H9 (cell line): ENCODE data around the gene UNC5A. TPM values are rescaled to one million over a fixed set of nuclear protein-coding genes. Genes with fewer than 3 reads are reported as not detected.

Source experiments
- DNase-seq: peaks from one replicate; pipeline ENCODE4 v3.0.0-alpha.2; 2017
- H2AFZ ChIP-seq: one replicate; pipeline ENCODE4 v1.6.1; 2013; ENCODE audit warnings: mild to moderate bottlenecking, low read length, control low read depth, moderate library complexity
- H2AK5ac ChIP-seq: 2 replicates; pipeline ENCODE4 v1.6.1; 2013; ENCODE audit warnings: low read length, control low read depth, mixed read lengths; ENCODE audit not compliant: insufficient read length
- H2BK120ac ChIP-seq: one replicate; pipeline ENCODE4 v1.6.1; 2013; ENCODE audit warnings: low read depth, mild to moderate bottlenecking, low read length, control low read depth, inconsistent platforms; ENCODE audit not compliant: poor library complexity, severe bottlenecking
- H2BK12ac ChIP-seq: 2 replicates; pipeline ENCODE4 v1.6.1; 2013; ENCODE audit warnings: low read length, control low read depth, mixed read lengths, low read depth; ENCODE audit not compliant: insufficient read length
- H2BK15ac ChIP-seq: 2 replicates; pipeline ENCODE4 v1.6.1; 2013; ENCODE audit warnings: low read depth, low read length, control low read depth
- H2BK20ac ChIP-seq: one replicate; pipeline ENCODE4 v1.6.1; 2013; ENCODE audit warnings: low read depth, mild to moderate bottlenecking, low read length, control low read depth, inconsistent platforms; ENCODE audit not compliant: poor library complexity, severe bottlenecking
- H2BK5ac ChIP-seq: 2 replicates; pipeline ENCODE4 v1.6.1; 2013; ENCODE audit warnings: low read length, control low read depth, mixed read lengths; ENCODE audit not compliant: insufficient read length
- H3K14ac ChIP-seq: 2 replicates; pipeline ENCODE4 v1.6.1; 2013; ENCODE audit warnings: low read length, control low read depth; ENCODE audit not compliant: insufficient read depth
- H3K18ac ChIP-seq: 2 replicates; pipeline ENCODE4 v1.6.1; 2013; ENCODE audit warnings: low read depth, mild to moderate bottlenecking, mixed read lengths, low read length, control low read depth; ENCODE audit not compliant: insufficient read length
- H3K23ac ChIP-seq: 2 replicates; pipeline ENCODE4 v1.6.1; 2013; ENCODE audit warnings: low read length, control low read depth, mixed read lengths, low read depth; ENCODE audit not compliant: insufficient read length
- H3K23me2 ChIP-seq: 2 replicates; pipeline ENCODE4 v1.6.1; 2013; ENCODE audit warnings: low read depth, mild to moderate bottlenecking, mixed read lengths, low read length, control low read depth; ENCODE audit not compliant: insufficient read length, poor library complexity, severe bottlenecking
- H3K27ac ChIP-seq: 2 replicates; pipeline ENCODE4 v1.5.1; 2013; ENCODE audit warnings: low read length, control low read depth, mixed read lengths, low read depth; ENCODE audit not compliant: insufficient read length
- H3K27me3 ChIP-seq: 2 replicates; pipeline ENCODE4 v1.6.1; 2013; ENCODE audit warnings: low read length, control low read depth, inconsistent platforms; ENCODE audit not compliant: insufficient read depth
- H3K4ac ChIP-seq: 2 replicates; pipeline ENCODE4 v1.6.1; 2013; ENCODE audit warnings: low read depth, mild to moderate bottlenecking, control low read depth, inconsistent platforms, low read length, moderate library complexity
- H3K4me1 ChIP-seq: 2 replicates; pipeline ENCODE4 v1.6.1; 2013; ENCODE audit warnings: low read length, control low read depth, inconsistent platforms; ENCODE audit not compliant: insufficient read depth
- H3K4me2 ChIP-seq: 2 replicates; pipeline ENCODE4 v1.6.1; 2013; ENCODE audit warnings: low read length, control low read depth, mixed read lengths; ENCODE audit not compliant: insufficient read length, insufficient read depth
- H3K56ac ChIP-seq: 2 replicates; pipeline ENCODE4 v1.6.1; 2013; ENCODE audit warnings: low read depth, mild to moderate bottlenecking, mixed read lengths, low read length, control low read depth; ENCODE audit not compliant: insufficient read length
- H3K79me1 ChIP-seq: 2 replicates; pipeline ENCODE4 v1.6.1; 2013; ENCODE audit warnings: low read depth, mild to moderate bottlenecking, moderate library complexity, low read length, control low read depth, inconsistent platforms; ENCODE audit not compliant: insufficient read depth, poor library complexity, severe bottlenecking
- H3K79me2 ChIP-seq: 2 replicates; pipeline ENCODE4 v1.6.1; 2013; ENCODE audit warnings: low read length, control low read depth, inconsistent platforms; ENCODE audit not compliant: insufficient read depth
- H3K9ac ChIP-seq: 2 replicates; pipeline ENCODE4 v1.6.1; 2013; ENCODE audit warnings: low read length, control low read depth, mixed read lengths; ENCODE audit not compliant: insufficient read length; ENCODE audit errors: extremely low read depth
- H3K9me3 ChIP-seq: one replicate; pipeline ENCODE4 v1.6.1; 2013; ENCODE audit warnings: low read depth, low read length, inconsistent platforms; ENCODE audit not compliant: control insufficient read depth
- H3T11ph ChIP-seq: one replicate; pipeline ENCODE4 v1.6.1; 2013; ENCODE audit warnings: mild to moderate bottlenecking, low read length, control low read depth, inconsistent platforms
- H4K20me1 ChIP-seq: one replicate; pipeline ENCODE4 v1.6.1; 2013; ENCODE audit not compliant: control insufficient read depth, insufficient read length, insufficient read depth
- H4K5ac ChIP-seq: 2 replicates; pipeline ENCODE4 v1.6.1; 2013; ENCODE audit warnings: low read depth, mild to moderate bottlenecking, mixed read lengths, low read length, control low read depth; ENCODE audit not compliant: insufficient read length
- H4K8ac ChIP-seq: replicated peaks from 2 replicates; pipeline ENCODE4 v1.6.1; 2013; ENCODE audit warnings: low read length, control low read depth, mixed read lengths, low read depth; ENCODE audit not compliant: insufficient read length
- H4K91ac ChIP-seq: 2 replicates; pipeline ENCODE4 v1.6.1; 2013; ENCODE audit warnings: low read depth, mild to moderate bottlenecking, moderate library complexity, mixed read lengths, low read length, control low read depth; ENCODE audit not compliant: insufficient read length
- H3K27ac Mint-ChIP-seq, 3 experiments: 2 replicates in 2 of 3; 3 replicates in 1 of 3; pipeline ENCODE4 v1.8.0; 2020 to 2021; ENCODE audit warnings: mixed read lengths in 3 of 3, mild to moderate bottlenecking in 1 of 3, moderate library complexity in 1 of 3
- H3K27me3 Mint-ChIP-seq: 2 replicates; pipeline ENCODE4 v1.8.0; 2021; ENCODE audit warnings: low read depth, mild to moderate bottlenecking, moderate library complexity, mixed read lengths
- H3K36me3 Mint-ChIP-seq, 3 experiments: 2 replicates in 2 of 3; 3 replicates in 1 of 3; pipeline ENCODE4 v1.8.0; 2020 to 2021; ENCODE audit warnings: low read depth in 3 of 3, mixed read lengths in 3 of 3; ENCODE audit not compliant: insufficient read depth in 1 of 3
- H3K4me1 Mint-ChIP-seq, 2 experiments: 2 replicates each; pipeline ENCODE4 v1.8.0; 2020; ENCODE audit warnings: mixed read lengths in 2 of 2
- H3K4me3 Mint-ChIP-seq, 2 experiments: 2 replicates in 1 of 2; 3 replicates in 1 of 2; pipeline ENCODE4 v1.8.0; 2020 to 2021; ENCODE audit warnings: mild to moderate bottlenecking in 2 of 2, mixed read lengths in 2 of 2, moderate library complexity in 1 of 2
- H3K9me3 Mint-ChIP-seq, 2 experiments: 2 replicates in 1 of 2; 3 replicates in 1 of 2; pipeline ENCODE4 v1.8.0; 2020; ENCODE audit warnings: mild to moderate bottlenecking in 2 of 2, mixed read lengths in 2 of 2, moderate library complexity in 1 of 2
- CTCF ChIP-seq: fragments of 200-600 bp; sonication (generic); conservative IDR thresholded peaks from 3 replicates; pipeline ENCODE4 v1.8.0; 2021; ENCODE audit warnings: antibody characterized with exemption, mild to moderate bottlenecking
- WGBS: extraction: QIAGEN DNeasy Blood & Tissue Kit; methylation state at CpG from one replicate; pipeline ENCODE4 v1.1.7; 2013; ENCODE audit warnings: missing lambda C conversion rate, low lambda C conversion rate, mixed read lengths; ENCODE audit not compliant: insufficient read length; ENCODE audit errors: extremely low coverage; 5-methylcytosine and 5-hydroxymethylcytosine counted together
- total RNA-seq: library from RNA; stranded (reverse); gene quantifications from 2 replicates; pipeline ENCODE4 v1.2.1, GENCODE V29; 2021

The UNC5A gene
- total RNA-seq, 1 experiment from 2014 or later = 4.4 TPM

DNA sequence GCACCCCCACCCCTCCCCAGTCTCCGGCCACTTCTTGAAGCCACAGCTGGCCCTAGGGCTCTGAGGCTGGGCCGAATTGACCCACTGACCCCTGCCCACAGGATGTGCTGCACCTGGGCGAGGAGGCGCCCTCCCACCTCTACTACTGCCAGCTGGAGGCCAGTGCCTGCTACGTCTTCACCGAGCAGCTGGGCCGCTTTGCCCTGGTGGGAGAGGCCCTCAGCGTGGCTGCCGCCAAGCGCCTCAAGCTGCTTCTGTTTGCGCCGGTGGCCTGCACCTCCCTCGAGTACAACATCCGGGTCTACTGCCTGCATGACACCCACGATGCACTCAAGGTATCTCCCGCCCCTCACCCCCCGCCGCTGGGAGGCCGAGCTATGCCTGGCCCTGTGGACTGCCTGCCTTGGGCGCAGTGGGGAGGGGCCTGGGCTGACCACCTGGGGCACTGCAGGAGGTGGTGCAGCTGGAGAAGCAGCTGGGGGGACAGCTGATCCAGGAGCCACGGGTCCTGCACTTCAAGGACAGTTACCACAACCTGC lies 67.5 kb downstream of the UNC5A start:
- Mint-ChIP-seq H3K27me3 (peaks cover 5% of the 10 kb centered on the region), H3K9me3 (no peaks in the 10 kb centered on the region), H3K4me3 (no peak overlapping the region), H3K27ac (no peak overlapping the region), H3K4me1 (peaks cover 2 to 14% of the 10 kb centered on the region in 2 experiments; a peak in 3 of 4 replicates), H3K36me3 (no peaks in the 10 kb centered on the region; a peak in 2 of 7 replicates)
- Histone ChIP-seq H4K8ac (no peak overlapping the region), H3K27ac (no peak overlapping the region), H2BK20ac (no peak overlapping the region), H2BK120ac (no peak overlapping the region), H2BK15ac (no peak overlapping the region), H2BK5ac (no peak overlapping the region), H4K5ac (no peak overlapping the region), H3K4me1 (no peaks in the 10 kb centered on the region), H3T11ph (no peak overlapping the region), H3K9ac (no peak overlapping the region), H3K9me3 (no peaks in the 10 kb centered on the region), H3K23ac (no peak overlapping the region), H2BK12ac (no peak overlapping the region), H4K20me1 (no peaks in the 10 kb centered on the region), H3K4me2 (no peak overlapping the region), H2AK5ac (no peak overlapping the region), H3K27me3 (no peaks in the 10 kb centered on the region), H3K4ac (no peak overlapping the region), H3K14ac (no peak overlapping the region; the same call in 1 of the 2 replicates), H4K91ac (no peak overlapping the region), H3K18ac (no peak overlapping the region), H3K56ac (no peak overlapping the region), H3K79me1 (no peaks in the 10 kb centered on the region), H3K79me2 (no peaks in the 10 kb centered on the region), H2AFZ (no peak overlapping the region), H3K23me2 (no peaks in the 10 kb centered on the region)
- DNase-seq = no peak
- WGBS = no CpG with 5 or more reads among the region's 21 CpGs
- no peak for TF ChIP-seq CTCF
